AG08396 (cell line): ENCODE results near the gene DNM3.

Experiments used
- DNase-seq: peaks from one replicate; pipeline ENCODE4 v3.0.0; 2012; ENCODE audit warnings: low spot score, mixed read lengths

Gene DNM3

DNA sequence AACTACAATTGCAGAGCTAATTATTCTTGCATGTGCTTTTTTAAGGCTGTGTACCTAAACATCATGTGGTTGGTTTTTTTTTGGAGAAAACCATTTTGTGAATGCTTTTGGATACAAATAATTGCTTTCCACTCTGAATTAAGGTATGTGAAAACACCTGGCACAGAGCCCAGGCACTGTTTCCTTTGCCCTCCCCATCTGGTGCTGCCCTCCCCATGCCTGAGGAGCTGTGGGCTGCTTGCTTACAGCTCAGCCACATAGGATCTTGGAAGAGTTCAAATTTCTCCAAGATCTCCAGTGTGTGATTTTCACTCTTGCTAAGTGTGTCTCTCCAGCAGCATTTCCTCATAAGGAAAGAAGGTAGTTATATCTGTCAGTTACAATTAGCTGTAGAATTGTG is 27.8 kb downstream of the DNM3 start:
- no peak for DNase-seq

DNA sequence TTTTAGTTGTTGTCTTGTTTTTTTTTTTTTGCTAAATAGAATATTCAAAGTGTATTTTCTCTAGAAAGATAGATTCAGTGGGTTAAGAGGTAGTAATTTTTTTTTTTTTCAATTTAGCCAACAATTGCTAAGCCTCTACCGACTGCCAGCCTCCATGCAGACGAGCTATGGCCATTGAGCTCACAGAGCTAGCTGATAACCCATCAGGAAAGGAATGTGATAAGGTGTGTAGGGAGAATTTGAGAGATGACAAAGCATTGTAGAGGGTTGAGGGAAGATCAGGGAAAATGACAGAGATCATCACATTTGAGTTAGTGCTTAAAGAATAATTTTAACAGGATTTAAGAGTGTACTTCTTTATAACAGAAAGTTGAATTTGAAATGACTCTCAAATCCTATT is 30.6 kb downstream of the DNM3 start:
- no peak for DNase-seq

DNA sequence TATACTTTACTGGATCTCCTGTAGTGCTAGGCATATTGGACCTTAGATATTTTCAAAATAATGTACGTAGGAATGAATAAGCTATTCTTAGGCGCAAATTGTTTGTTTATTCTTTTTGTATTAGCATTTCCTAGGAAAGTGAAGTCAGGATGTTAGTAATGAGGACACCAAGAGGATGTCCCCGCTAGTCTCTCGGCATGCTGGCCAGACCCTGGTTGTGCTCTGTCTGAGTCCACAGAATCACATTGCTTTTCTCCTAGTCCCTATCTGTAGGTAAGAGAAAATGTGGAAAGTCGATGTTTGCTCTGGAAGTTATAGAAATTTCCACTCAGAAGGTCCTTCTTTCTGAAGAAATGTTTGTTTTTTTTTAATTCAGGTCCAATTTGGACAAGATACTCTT is 31.1 kb downstream of the DNM3 start:
- DNase-seq = no peak

DNA sequence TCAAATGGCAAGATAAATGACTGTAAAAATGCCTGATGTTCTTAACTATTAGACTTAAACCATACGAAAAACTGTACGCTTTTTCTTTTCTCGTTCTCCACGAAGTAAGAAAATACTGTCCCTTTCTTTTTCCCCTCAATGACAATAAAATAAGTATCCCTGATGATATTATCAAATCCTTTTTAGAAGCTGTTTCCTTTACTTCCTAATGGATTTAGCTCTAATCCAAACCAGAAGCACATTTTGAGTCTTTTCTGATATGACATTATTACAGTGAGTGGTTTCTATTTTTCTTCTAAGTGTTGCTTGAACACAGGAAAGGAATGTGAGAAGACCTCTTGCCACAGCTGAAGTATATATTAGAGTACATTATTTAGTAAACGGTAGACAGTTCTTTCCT is 32.4 kb downstream of the DNM3 start:
- DNase-seq = no peak

DNA sequence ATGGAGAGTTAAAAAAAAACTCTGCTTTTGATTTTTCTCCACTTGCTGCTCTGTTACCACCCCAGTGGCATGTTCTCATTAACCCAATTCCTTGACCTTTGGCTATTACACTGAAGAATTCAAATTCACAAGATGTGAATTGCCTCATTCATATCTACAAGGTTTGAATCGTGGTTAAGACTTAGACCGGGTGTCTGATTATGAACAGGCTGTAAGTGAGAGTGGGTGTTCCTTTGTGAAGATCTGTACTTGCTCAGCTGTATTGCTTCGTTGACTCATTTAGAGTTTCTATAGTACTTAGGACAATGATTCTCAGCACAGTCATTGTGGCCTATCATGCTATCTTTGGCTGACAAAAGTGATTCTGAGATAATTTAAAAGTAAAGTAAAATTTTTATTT is 36.4 kb downstream of the DNM3 start:
- DNase-seq = no peak

DNA sequence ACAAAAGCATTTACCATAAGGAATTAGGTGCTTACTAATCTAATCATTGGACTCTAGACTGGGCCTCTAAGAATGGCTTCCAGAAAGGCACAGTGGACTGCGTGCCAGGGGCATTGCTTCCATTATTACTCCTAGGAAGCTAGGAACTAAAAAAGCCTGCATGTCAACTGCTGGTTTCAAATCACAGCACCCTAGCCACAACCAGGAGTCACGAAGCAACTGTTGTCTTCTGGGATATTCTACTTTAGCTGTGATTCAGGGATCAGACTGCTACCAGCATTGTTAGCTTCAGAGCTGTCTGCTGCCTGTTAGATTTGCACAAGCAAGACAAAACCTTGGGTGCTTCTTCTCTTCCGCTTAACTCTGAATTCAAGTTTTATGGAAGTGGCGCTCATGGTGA is 38.3 kb downstream of the DNM3 start:
- no peak for DNase-seq

DNA sequence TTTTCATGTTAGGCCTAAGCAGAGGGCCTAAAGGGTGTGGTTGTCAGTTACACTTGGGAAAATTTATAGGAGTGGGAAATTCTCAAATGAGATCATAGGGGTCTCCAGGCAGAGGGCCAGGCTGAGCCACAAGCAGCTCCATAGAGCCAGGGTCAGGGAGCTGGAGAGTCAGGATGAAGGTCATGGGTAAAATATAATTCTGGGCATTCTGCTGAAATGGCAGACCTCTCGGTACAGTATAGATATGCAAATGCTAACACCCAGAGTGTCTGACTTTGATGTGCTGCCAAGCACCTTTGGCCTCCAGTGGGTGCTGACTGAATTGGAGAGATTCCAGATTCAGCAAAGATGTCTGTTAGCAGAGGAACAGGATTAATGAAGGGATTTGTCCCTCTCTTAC is 40.1 kb downstream of the DNM3 start:
- DNase-seq = no peak

DNA sequence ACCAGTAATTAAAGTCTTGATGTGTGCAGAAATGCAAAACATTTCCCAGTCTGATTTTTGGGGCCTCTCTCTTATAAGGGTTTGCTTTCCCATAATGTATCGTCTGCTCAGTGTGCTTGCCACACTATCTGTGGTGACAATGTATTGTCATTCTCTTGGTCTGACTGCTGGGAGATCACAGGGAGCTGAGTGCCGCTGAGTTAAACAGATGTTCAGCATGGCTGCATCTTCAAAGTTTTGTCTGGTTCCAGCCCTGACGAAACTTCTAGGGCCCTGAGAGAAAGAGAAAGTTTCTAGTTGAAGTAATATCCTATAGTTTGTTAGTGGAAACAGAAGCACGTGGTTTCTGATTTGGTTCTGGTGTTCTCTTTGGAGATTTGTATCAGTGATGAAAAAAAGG is 42.6 kb downstream of the DNM3 start:
- DNase-seq = no peak

DNA sequence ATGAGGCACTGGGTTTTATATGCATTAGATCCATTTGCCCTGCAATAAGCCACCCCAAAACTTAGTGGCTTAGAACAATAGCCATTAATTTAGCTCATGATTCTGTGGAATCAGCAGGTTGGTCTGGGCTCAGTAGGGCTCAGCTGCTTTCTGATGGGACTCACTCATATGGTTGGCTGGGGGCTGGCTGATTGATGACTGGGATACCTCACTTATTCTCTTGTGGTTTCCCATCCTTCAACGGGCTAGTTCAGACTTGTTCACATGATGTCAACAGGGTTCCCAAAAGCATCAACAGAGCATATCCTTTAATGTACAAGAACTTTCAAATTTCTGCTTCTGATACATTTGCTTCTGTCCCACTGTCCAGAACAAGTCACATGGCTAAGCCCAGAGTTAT is 43.2 kb downstream of the DNM3 start:
- DNase-seq = no peak

DNA sequence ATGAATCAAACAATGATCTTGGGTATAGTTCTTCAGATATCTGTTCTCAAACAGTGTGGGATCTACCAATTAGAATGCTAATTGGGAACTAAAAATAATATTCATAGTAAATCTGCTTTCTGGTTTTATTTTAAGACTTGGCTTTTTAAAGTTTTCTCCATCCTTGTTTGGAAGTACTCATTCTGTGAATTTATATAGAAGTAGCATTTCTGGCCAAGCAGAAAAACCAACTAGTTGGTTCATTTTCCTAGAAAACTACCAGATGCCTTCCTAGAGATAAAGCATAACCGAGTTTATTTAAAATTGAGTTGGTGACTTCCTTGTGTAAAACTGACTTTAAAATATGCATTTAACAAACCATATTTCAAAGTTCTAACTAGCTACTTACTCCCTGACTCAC is 48.8 kb downstream of the DNM3 start:
- DNase-seq = no peak

DNA sequence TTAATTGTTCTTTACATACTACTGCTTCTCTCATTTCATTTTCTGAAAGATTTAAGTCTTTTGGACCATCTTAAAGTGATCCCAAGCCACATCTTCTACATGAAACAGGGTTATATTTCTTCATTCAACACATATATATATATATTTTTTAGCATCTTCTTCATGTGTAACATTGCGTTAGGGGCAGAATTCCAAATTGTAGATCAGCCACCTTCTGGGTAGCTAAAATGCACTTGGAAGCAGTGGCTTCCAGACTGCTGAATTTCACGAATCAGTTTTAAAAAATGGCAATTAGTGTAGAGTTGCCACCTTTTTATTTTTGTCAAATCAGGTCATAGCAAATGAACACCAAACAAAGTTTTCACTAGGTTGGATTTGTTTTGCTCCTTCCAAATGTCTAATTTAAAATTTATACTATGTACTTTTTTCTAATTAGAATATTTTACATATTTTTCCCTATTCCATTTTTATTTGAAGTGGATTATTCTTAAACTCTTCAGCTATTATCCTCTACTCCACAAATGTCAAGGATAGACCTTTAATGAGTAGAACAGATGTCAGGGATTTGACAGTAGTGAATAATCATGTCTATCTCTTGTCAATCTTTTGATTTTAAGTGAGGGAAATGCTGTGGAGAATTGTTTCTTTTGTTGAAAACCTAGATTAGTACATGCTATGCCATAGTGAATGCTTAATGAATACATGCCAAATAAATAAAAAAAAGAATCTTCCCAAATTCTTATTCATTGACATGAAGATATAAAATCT is 55.8 kb downstream of the DNM3 start:
- DNase-seq = no peak

DNA sequence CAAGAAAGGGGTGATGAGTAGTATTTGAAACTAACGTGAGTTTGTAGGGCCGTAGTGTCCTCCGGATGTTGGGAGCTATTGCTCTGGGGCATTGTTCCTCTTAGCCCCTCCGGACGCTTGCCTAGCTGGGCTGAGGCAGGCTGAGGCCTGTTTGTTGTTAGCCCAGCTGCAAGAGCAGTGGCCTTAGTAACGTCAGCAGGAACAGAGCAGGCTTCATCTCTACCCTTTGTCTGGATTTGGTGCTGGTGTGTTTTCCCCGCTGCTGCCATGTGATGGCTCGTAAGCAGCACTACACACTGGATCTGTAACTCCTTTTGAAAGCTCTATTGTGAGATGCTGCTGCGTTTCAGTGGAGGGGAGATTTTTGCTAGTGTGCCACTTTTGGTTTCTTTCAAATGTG is 57.6 kb downstream of the DNM3 start:
- DNase-seq = no peak

DNA sequence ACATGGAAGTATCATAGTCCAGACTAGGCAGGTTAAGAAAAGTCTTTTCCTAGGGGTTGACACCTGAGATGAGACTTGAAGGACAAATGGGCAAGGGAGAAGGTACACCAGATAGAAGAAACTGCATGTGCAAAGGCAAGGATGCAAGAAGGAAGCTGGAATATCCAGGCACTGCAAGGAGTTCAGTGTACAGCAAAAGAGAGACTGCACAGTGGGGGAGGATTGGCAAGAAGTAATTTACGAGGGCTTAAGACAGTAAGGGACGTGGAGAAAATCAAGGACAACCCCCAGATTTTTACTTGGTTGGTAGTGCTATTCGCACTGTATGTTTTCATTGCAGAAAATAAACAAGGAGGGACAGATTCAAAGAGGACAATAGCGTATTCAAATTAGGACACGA is 58.5 kb downstream of the DNM3 start:
- DNase-seq = no peak

DNA sequence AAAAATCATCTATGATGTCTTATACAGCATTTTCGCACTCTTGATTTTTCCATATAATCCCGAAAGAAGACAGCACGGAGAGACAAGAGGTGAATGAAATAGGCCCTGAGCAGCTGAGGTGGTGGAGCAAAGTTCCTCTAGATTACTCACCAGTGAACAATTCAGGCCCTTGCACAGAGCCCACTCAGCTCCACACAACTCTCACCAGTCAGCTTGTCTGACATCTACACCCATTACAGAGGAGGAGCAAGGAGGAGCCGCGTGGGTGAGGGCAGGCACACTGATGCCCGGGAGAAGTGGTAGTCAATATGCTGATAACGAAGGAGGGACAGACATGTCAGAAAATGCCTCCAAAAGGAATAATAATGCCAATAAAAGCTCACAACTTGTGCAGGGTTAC is 59.9 kb downstream of the DNM3 start:
- no peak for DNase-seq

DNA sequence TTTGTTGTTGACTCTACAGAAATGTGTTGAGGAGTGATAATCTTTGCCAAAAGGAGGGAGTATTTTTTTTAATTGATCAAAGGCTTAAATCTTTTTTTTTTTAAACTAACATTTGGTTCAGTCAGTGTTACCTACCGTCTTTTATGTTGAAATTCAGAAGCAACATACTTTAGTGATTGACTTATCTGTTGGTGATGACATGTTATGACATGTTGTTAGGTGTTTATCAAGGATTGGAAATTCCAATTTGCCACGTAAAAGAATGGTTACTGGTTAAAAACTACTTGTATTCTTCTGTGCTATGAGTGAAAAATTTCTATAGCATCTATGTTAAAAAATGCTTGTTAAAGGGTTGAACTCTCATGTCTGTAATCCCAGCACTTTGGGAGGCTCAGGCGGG is 61.2 kb downstream of the DNM3 start:
- DNase-seq = no peak

DNA sequence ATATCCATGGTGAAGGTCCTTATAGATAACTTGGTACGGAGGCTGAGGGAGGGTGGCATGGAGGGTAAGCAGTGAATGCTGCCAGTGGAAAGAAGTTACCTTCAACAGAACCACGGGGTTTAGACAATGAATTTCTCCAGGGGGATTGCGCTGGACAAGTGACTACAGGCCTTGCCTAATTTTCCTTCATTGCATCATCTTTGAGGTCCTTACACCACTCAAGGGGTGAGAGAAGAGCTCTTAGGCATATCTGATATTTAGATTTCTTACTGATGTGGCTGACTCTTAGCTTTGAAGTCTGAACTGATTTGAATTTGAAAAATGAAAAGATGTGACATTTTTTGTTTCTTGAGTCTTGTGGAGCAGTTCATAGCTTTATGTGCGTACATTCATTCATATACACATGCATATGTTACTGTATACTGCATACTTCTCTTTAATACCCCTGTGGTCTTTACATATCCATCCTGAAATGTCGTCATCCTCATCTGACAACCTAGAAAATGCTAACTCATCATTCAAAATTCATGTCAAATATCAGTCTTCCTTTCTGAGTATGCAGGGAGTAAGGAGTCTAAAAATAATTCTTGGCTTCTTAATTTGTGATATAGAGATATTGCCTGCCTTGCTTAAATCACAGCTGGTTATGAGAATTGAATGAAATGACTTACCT is 63.6 kb downstream of the DNM3 start:
- DNase-seq = no peak

DNA sequence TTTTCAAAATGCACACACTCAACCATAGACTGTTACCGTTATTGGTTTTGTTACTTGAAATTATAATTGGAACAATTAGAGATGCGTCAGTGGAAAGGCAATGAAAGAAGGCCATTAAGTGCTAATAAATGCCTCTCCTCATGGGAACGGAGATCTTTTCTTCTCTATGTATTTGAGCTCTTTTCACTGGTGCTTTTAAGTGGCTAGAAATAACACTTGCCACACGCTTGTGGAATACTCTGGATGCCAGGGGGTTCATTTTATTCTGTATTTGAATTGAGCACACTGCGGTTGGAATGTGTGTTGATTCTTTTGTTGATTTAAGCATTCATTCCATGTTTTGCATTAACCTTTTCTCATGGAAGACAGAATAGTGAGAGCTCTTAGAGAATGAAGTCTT is 68.4 kb downstream of the DNM3 start:
- no peak for DNase-seq

DNA sequence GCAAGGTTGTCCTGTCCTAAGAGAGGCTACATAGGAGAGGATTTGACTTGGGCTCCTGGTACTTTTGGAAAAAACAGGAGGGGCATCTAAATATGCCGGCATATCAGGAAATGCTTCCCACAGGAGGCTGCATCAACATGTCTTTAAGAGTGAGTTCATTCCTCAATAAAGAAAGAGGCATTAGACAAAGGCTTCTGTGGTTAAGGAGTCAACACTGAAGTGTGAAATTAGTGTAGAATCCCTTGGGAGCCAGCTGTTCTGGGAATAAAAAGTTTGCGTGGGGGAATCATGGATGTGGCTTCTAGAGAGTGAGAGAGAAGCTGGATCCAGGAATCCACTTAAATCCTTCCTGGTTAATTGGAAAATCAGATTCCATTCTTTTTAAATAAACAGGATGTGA is 69.5 kb downstream of the DNM3 start:
- DNase-seq = no peak

DNA sequence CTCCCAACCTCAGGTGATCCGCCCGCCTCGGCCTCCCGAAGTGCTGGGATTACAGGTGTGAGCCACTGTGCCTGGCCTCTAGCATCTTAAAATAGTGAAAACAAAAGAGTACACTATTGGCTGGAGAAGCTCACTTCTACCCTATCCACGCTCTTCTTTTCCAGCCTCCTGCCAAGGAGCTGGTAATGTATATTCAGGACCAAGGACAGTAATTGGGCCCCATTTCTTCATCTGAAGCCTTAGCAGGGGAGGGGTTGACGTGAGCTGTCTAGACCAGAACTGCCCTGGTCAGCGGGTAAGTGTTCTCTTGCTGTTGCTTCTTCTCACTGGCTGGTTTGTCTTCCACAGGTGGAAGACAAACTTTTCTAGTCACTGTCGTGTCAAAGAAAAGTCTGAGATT is 70.2 kb downstream of the DNM3 start:
- DNase-seq = no peak

DNA sequence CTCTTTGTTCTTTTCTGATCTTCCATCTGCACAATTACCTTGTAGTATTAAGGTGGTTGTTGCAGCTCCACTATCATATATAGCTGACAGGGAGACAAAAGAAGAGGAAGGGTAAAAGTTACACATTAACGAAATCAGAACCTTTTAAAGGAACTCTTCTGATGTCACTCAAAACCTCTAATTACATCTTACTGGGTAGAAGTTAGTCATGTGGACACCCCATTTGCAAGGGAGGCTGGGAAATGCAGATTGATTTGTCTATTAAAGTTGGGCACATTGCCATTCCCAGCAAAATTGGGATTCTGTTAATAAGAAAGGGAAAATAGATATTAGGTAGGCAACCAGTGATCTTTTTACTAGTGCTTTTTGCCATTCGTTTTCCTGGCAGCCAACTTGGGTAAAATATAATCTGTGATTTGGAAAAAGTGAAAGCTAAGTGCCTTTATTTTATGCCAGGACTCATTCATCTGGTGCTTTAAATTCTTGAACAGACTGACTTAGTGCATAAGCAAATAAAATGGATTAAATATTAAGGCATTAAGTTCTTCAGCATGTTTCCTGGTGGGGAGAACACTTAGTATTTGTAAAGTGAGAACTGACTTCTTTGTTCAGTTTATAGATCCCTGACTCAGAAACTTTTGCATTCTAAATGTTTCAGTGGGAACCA is 71.3 kb downstream of the DNM3 start:
- no peak for DNase-seq

DNA sequence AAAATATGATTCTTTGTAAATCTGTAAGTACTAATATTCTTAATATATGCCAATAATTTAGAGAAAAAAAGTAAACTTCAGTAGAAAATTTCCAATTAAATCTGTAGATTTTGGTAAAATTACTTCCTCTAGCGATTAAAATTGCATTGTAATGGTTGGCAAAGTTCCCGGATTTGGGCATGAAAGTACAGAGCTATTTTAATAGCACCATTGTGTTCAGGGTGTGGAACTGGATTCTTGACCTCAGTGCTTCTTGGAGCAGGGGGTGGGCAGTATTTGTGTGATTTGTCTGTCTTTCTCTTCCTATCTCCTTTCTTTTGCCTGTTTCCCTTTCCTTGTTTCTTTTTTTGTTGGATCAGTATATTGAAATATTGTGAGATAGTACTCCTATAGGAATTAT is 72.1 kb downstream of the DNM3 start:
- DNase-seq = no peak

DNA sequence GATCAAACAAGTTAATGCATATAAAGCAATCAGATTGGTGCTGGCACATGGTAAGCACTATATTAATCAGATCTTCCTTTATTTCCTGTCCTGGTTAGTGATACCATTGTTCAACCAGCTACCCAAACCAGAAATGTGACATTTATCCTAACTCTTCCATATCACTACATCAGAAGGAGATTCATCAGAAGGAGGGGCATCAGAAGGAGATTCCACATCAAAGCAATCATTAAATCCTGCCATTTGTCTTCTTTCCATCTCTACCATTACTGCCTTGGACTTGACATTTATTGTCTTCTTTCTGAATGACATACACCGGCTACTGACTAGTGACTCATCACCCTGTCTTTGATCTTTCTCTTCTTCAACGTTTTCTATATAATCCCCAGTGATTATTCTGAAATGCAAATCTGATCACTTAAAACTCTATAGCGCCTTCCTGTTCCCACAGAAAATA is 75.0 kb downstream of the DNM3 start:
- DNase-seq = no peak

DNA sequence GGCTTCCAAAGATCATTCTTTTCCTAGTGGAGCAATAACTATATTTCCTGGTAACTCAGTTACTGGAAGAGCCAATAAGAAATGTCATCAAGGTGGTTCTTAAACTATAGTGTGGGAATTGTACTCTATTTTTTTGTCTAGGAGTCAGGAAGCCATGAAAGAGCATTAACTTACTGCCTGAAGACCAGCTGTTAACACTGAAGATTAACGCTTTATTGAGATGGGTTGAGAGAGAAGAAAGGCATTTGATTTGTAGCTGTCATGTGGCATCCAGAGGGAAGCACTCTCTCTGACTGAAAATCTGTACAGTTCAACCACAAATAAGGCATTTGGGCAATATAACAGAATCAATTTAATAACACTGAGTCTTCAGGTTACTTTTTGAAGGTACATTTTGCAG is 76.0 kb downstream of the DNM3 start:
- DNase-seq = no peak
